GM12878 (cell line): Measurements from ENCODE around the gene VWA3A. TPM values are rescaled to one million over a fixed set of nuclear protein-coding genes. Genes with fewer than 3 reads are reported as not detected.

ENCODE experiments used
- ATF7 ChIP-seq: fragments of 450-650 bp; IDR thresholded peaks from 2 replicates; pipeline ENCODE4 v1.6.1; 2016; ENCODE audit warnings: low read depth, mild to moderate bottlenecking
- CREM ChIP-seq: IDR thresholded peaks from 2 replicates; pipeline ENCODE4 v1.6.1; 2014; ENCODE audit warnings: antibody characterized with exemption, low read depth
- EZH2 ChIP-seq: IDR thresholded peaks from 2 replicates; pipeline ENCODE4 v1.6.1; 2012; ENCODE audit warnings: low read depth, mild to moderate bottlenecking, control low read depth, inconsistent platforms, low read length, borderline replicate concordance; ENCODE audit not compliant: control insufficient read depth
- NBN ChIP-seq: fragments of 450-650 bp; IDR thresholded peaks from 2 replicates; pipeline ENCODE4 v1.6.1; 2016
- PAX8 ChIP-seq: fragments of 450-650 bp; IDR thresholded peaks from 2 replicates; pipeline ENCODE4 v1.6.1; 2017; ENCODE audit warnings: mild to moderate bottlenecking, moderate library complexity
- PML ChIP-seq: IDR thresholded peaks from 2 replicates; pipeline ENCODE4 v1.6.1; 2012; ENCODE audit warnings: low read length, inconsistent platforms
- POLR2AphosphoS2 ChIP-seq: IDR thresholded peaks from 2 replicates; pipeline ENCODE4 v1.6.1; 2011; ENCODE audit warnings: low read depth, mild to moderate bottlenecking, low read length, improper control_type of control experiment, moderate library complexity
- RAD51 ChIP-seq: fragments of 450-650 bp; IDR thresholded peaks from 2 replicates; pipeline ENCODE4 v1.6.1; 2016; ENCODE audit warnings: moderate library complexity, mild to moderate bottlenecking, inconsistent platforms
- RBBP5 ChIP-seq: fragments of 200-600 bp; sonication (generic); conservative IDR thresholded peaks from 2 replicates; pipeline ENCODE4 v1.6.1; 2016
- RCOR1 ChIP-seq: conservative IDR thresholded peaks from 2 replicates; pipeline ENCODE4 v1.6.1; 2012; ENCODE audit warnings: low read depth, low read length, improper control_type of control experiment
- SIN3A ChIP-seq: IDR thresholded peaks from 2 replicates; pipeline ENCODE4 v1.6.1; 2012; ENCODE audit warnings: low read depth, low read length, improper control_type of control experiment
- SMAD5 ChIP-seq: IDR thresholded peaks from 2 replicates; pipeline ENCODE4 v1.6.1; 2016; ENCODE audit warnings: antibody characterized with exemption, low read depth
- TCF3 ChIP-seq: IDR thresholded peaks from 2 replicates; pipeline ENCODE4 v1.6.1; 2012; ENCODE audit warnings: low read depth, mild to moderate bottlenecking, low read length, borderline replicate concordance; ENCODE audit not compliant: insufficient read depth
- TCF7 ChIP-seq: IDR thresholded peaks from 2 replicates; pipeline ENCODE4 v1.6.1; 2014; ENCODE audit warnings: antibody characterized with exemption, borderline replicate concordance
- polyA plus RNA-seq, 11 experiments: library from polyadenylated mRNA; depleted of rRNA in 4 of 11; unstranded in 6 of 11; stranded (reverse) in 5 of 11; fragments of >200 nt; fragmentation: Nextera tagmentation in 4 of 11; fragmentation: Illumina TruSeq in 1 of 11; extraction: Ambion mirVana in 4 of 11; extraction: Trizol in 1 of 11; gene quantifications; 1 replicate in 1 of 11; 2 replicates in 10 of 11; pipeline versions ENCODE4 v1.2.1 to v1.2.3, GENCODE V29; 2011 to 2016; ENCODE audit warnings: inconsistent platforms in 2 of 11, missing spikeins in 2 of 11, low read depth in 1 of 11
- total RNA-seq, 4 experiments: library from RNA; depleted of rRNA in 3 of 4; stranded (reverse); fragments of >200 nt in 3 of 4; fragmentation: Illumina TruSeq in 1 of 4; extraction: Trizol in 1 of 4; gene quantifications; 2 replicates each; pipeline versions ENCODE4 v1.2.1 to v1.2.3, GENCODE V29; 2013 to 2021
- TF ChIP-seq, protein P1 (sequence below): fragments of 450-650 bp; IDR thresholded peaks from 2 replicates; pipeline ENCODE4 v1.6.1; 2017; ENCODE audit warnings: mild to moderate bottlenecking, moderate library complexity
- TF ChIP-seq, protein P2 (sequence below): fragments of 450-650 bp; IDR thresholded peaks from 2 replicates; pipeline ENCODE4 v1.6.1; 2017; ENCODE audit warnings: antibody characterized with exemption, mild to moderate bottlenecking, moderate library complexity
- TF ChIP-seq, protein P3 (sequence below): fragments of 450-650 bp; IDR thresholded peaks from 2 replicates; pipeline ENCODE4 v1.6.1; 2017; ENCODE audit warnings: low read depth, mild to moderate bottlenecking, moderate library complexity
- TF ChIP-seq, protein P4 (sequence below): fragments of 450-650 bp; IDR thresholded peaks from 2 replicates; pipeline ENCODE4 v1.6.1; 2016; ENCODE audit warnings: mild to moderate bottlenecking

Gene VWA3A
- total and polyA plus RNA-seq, 10 of the 15 experiments (the other 5 are each of a cell fraction or from before 2014, with no cell fraction given), result 0.01 TPM; not detected in 9

GRCh38 chr16:22190776-22191531 lies 98.6 kb downstream of the VWA3A start (continued):
- TF ChIP-seq, protein P1, sequence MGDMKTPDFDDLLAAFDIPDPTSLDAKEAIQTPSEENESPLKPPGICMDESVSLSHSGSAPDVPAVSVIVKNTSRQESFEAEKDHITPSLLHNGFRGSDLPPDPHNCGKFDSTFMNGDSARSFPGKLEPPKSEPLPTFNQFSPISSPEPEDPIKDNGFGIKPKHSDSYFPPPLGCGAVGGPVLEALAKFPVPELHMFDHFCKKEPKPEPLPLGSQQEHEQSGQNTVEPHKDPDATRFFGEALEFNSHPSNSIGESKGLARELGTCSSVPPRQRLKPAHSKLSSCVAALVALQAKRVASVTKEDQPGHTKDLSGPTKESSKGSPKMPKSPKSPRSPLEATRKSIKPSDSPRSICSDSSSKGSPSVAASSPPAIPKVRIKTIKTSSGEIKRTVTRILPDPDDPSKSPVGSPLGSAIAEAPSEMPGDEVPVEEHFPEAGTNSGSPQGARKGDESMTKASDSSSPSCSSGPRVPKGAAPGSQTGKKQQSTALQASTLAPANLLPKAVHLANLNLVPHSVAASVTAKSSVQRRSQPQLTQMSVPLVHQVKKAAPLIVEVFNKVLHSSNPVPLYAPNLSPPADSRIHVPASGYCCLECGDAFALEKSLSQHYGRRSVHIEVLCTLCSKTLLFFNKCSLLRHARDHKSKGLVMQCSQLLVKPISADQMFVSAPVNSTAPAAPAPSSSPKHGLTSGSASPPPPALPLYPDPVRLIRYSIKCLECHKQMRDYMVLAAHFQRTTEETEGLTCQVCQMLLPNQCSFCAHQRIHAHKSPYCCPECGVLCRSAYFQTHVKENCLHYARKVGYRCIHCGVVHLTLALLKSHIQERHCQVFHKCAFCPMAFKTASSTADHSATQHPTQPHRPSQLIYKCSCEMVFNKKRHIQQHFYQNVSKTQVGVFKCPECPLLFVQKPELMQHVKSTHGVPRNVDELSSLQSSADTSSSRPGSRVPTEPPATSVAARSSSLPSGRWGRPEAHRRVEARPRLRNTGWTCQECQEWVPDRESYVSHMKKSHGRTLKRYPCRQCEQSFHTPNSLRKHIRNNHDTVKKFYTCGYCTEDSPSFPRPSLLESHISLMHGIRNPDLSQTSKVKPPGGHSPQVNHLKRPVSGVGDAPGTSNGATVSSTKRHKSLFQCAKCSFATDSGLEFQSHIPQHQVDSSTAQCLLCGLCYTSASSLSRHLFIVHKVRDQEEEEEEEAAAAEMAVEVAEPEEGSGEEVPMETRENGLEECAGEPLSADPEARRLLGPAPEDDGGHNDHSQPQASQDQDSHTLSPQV, result no peak
- TF ChIP-seq, protein P2, sequence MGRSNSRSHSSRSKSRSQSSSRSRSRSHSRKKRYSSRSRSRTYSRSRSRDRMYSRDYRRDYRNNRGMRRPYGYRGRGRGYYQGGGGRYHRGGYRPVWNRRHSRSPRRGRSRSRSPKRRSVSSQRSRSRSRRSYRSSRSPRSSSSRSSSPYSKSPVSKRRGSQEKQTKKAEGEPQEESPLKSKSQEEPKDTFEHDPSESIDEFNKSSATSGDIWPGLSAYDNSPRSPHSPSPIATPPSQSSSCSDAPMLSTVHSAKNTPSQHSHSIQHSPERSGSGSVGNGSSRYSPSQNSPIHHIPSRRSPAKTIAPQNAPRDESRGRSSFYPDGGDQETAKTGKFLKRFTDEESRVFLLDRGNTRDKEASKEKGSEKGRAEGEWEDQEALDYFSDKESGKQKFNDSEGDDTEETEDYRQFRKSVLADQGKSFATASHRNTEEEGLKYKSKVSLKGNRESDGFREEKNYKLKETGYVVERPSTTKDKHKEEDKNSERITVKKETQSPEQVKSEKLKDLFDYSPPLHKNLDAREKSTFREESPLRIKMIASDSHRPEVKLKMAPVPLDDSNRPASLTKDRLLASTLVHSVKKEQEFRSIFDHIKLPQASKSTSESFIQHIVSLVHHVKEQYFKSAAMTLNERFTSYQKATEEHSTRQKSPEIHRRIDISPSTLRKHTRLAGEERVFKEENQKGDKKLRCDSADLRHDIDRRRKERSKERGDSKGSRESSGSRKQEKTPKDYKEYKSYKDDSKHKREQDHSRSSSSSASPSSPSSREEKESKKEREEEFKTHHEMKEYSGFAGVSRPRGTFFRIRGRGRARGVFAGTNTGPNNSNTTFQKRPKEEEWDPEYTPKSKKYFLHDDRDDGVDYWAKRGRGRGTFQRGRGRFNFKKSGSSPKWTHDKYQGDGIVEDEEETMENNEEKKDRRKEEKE, result no peak
- TF ChIP-seq, protein P3, sequence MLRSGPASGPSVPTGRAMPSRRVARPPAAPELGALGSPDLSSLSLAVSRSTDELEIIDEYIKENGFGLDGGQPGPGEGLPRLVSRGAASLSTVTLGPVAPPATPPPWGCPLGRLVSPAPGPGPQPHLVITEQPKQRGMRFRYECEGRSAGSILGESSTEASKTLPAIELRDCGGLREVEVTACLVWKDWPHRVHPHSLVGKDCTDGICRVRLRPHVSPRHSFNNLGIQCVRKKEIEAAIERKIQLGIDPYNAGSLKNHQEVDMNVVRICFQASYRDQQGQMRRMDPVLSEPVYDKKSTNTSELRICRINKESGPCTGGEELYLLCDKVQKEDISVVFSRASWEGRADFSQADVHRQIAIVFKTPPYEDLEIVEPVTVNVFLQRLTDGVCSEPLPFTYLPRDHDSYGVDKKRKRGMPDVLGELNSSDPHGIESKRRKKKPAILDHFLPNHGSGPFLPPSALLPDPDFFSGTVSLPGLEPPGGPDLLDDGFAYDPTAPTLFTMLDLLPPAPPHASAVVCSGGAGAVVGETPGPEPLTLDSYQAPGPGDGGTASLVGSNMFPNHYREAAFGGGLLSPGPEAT, result no peak; the same call in 1 of the 2 replicates
- TF ChIP-seq RAD51, result no peak
- no peak for TF ChIP-seq RBBP5
- peak; percentile 81 for TF ChIP-seq NBN
- TF ChIP-seq RCOR1, result no peak
- no peak for TF ChIP-seq TCF3
- no peak for TF ChIP-seq POLR2AphosphoS2
- TF ChIP-seq, protein P4, sequence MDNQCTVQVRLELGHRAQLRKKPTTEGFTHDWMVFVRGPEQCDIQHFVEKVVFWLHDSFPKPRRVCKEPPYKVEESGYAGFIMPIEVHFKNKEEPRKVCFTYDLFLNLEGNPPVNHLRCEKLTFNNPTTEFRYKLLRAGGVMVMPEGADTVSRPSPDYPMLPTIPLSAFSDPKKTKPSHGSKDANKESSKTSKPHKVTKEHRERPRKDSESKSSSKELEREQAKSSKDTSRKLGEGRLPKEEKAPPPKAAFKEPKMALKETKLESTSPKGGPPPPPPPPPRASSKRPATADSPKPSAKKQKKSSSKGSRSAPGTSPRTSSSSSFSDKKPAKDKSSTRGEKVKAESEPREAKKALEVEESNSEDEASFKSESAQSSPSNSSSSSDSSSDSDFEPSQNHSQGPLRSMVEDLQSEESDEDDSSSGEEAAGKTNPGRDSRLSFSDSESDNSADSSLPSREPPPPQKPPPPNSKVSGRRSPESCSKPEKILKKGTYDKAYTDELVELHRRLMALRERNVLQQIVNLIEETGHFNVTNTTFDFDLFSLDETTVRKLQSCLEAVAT, result no peak
- no peak for TF ChIP-seq PML
- no peak for TF ChIP-seq PAX8
- TF ChIP-seq SMAD5, result no peak
- TF ChIP-seq TCF7, result no peak
- no peak for TF ChIP-seq EZH2
- peak; percentile 61 for TF ChIP-seq ATF7
- TF ChIP-seq CREM, result peak; percentile 67; the same call in 1 of the 2 replicates
- TF ChIP-seq SIN3A, result peak; percentile 59; the same call in 1 of the 2 replicates
